GM12878 (cell line): ENCODE data around the gene THBS3. TPM values are rescaled to one million over a fixed set of nuclear protein-coding genes. Genes with fewer than 3 reads are reported as not detected.

Experiments
- CBFB ChIP-seq: IDR thresholded peaks from 2 replicates; pipeline ENCODE4 v1.6.1; 2016; ENCODE audit warnings: antibody characterized with exemption, low read depth
- CREM ChIP-seq: IDR thresholded peaks from 2 replicates; pipeline ENCODE4 v1.6.1; 2014; ENCODE audit warnings: antibody characterized with exemption, low read depth
- ETV6 ChIP-seq, 2 experiments: fragments of 450-650 bp in 1 of 2; IDR thresholded peaks in 1 of 2; conservative IDR thresholded peaks in 1 of 2; 2 replicates each; pipeline ENCODE4 v1.6.1; 2014; ENCODE audit warnings: antibody characterized with exemption in 1 of 2, borderline replicate concordance in 1 of 2, low read depth in 1 of 2, mild to moderate bottlenecking in 1 of 2, moderate library complexity in 1 of 2
- FOXK2 ChIP-seq: fragments of 450-650 bp; IDR thresholded peaks from 2 replicates; pipeline ENCODE4 v1.6.1; 2017; ENCODE audit warnings: mild to moderate bottlenecking, moderate library complexity
- HDAC6 ChIP-seq: fragments of 200-600 bp; sonication (generic); IDR thresholded peaks from one replicate; pipeline ENCODE4 v1.8.0; 2017; ENCODE audit warnings: antibody characterized with exemption; ENCODE audit not compliant: unreplicated experiment
- HDGF ChIP-seq: fragments of 450-650 bp; IDR thresholded peaks from 2 replicates; pipeline ENCODE4 v1.6.1; 2016; ENCODE audit warnings: antibody characterized with exemption
- KDM1A ChIP-seq: fragments of 200-600 bp; sonication (generic); IDR thresholded peaks from 2 replicates; pipeline ENCODE4 v1.6.1; 2016; ENCODE audit warnings: borderline replicate concordance
- NR2F1 ChIP-seq: fragments of 450-650 bp; conservative IDR thresholded peaks from 2 replicates; pipeline ENCODE4 v1.6.1; 2017; ENCODE audit warnings: mild to moderate bottlenecking
- POLR2AphosphoS2 ChIP-seq: IDR thresholded peaks from 2 replicates; pipeline ENCODE4 v1.6.1; 2011; ENCODE audit warnings: low read depth, mild to moderate bottlenecking, low read length, improper control_type of control experiment, moderate library complexity
- SIX5 ChIP-seq: IDR thresholded peaks from 2 replicates; pipeline ENCODE4 v1.6.1; 2011; ENCODE audit warnings: mild to moderate bottlenecking, low read depth, low read length, moderate library complexity; ENCODE audit not compliant: severe bottlenecking
- SUPT20H ChIP-seq: IDR thresholded peaks from 2 replicates; pipeline ENCODE4 v1.6.1; 2011; ENCODE audit warnings: low read depth, mild to moderate bottlenecking, low read length, moderate library complexity, borderline replicate concordance; ENCODE audit not compliant: control insufficient read depth
- TCF3 ChIP-seq: IDR thresholded peaks from 2 replicates; pipeline ENCODE4 v1.6.1; 2012; ENCODE audit warnings: low read depth, mild to moderate bottlenecking, low read length, borderline replicate concordance; ENCODE audit not compliant: insufficient read depth
- WRNIP1 ChIP-seq: IDR thresholded peaks from 2 replicates; pipeline ENCODE4 v1.6.1; 2011; ENCODE audit warnings: low read depth, low read length, improper control_type of control experiment, borderline replicate concordance
- ZNF274 ChIP-seq: IDR thresholded peaks from one replicate; pipeline ENCODE4 v1.8.0; 2011; ENCODE audit not compliant: insufficient read length, insufficient read depth
- polyA plus RNA-seq, 11 experiments: library from polyadenylated mRNA; depleted of rRNA in 4 of 11; unstranded in 6 of 11; stranded (reverse) in 5 of 11; fragments of >200 nt; fragmentation: Nextera tagmentation in 4 of 11; fragmentation: Illumina TruSeq in 1 of 11; extraction: Ambion mirVana in 4 of 11; extraction: Trizol in 1 of 11; gene quantifications; 1 replicate in 1 of 11; 2 replicates in 10 of 11; pipeline versions ENCODE4 v1.2.1 to v1.2.3, GENCODE V29; 2011 to 2016; ENCODE audit warnings: inconsistent platforms in 2 of 11, missing spikeins in 2 of 11, low read depth in 1 of 11
- total RNA-seq, 4 experiments: library from RNA; depleted of rRNA in 3 of 4; stranded (reverse); fragments of >200 nt in 3 of 4; fragmentation: Illumina TruSeq in 1 of 4; extraction: Trizol in 1 of 4; gene quantifications; 2 replicates each; pipeline versions ENCODE4 v1.2.1 to v1.2.3, GENCODE V29; 2013 to 2021
- TF ChIP-seq, protein P1 (sequence below): fragments of 450-650 bp; formaldehyde crosslinking; IDR thresholded peaks from 2 replicates; pipeline ENCODE4 v1.4.0; 2022; ENCODE audit warnings: mild to moderate bottlenecking, moderate library complexity
- TF ChIP-seq, protein P2 (sequence below): IDR thresholded peaks from 2 replicates; pipeline ENCODE4 v1.6.1; 2012; ENCODE audit warnings: low read length, inconsistent platforms
- TF ChIP-seq, protein P3 (sequence below): fragments of 150-350 bp; IDR thresholded peaks from 2 replicates; pipeline ENCODE4 v1.6.1; 2014; ENCODE audit warnings: mild to moderate bottlenecking, low read depth, low read length
- TF ChIP-seq, protein P4 (sequence below): fragments of 450-650 bp; IDR thresholded peaks from 2 replicates; pipeline ENCODE4 v1.6.1; 2017; ENCODE audit warnings: mild to moderate bottlenecking, moderate library complexity

THBS3 gene
- total and polyA plus RNA-seq, 10 of the 15 experiments (the other 5 are each of a cell fraction or from before 2014, with no cell fraction given) = 0.66 to 3.6 (median 2.0) TPM

DNA sequence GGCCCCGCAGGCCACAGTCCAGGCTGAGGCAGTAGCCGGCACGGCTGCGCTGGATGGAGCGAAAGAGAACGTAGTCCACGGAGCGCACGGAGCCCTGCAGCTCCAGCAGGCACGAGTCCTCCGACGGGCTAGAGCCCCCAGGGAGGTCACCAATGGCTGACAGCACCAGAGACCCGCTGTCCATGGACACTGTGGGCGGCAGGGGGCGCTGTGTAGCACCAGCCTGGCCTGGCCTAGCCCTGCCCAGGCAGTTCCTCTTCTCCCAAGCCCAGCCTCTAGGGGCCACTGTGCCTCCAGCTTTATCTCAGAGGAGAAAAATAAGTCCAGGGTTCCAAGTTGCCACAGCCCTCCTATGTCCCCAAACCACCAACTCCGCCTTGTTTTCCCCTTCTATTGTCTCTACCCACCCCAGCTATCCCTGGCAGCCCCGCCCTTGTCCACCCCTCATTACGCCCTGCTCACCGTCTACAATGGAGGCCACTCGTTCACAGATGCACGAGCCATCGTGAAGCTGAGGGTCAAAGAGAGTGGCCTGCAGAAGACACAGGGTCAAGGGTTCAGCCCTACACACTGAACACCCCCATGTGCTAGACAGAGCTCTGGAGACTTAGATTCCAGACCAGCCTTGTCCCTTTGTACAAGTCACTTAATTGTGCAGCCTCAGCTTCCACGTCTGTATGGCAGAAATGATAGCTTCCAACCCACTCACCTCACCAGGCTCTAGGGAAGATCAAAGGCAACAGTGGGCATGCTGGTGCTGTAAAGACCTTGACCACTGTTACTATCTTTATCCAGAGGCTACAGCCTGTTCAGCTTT lies 43.1 kb upstream of the THBS3 start (continued):
- TF ChIP-seq, protein P1, sequence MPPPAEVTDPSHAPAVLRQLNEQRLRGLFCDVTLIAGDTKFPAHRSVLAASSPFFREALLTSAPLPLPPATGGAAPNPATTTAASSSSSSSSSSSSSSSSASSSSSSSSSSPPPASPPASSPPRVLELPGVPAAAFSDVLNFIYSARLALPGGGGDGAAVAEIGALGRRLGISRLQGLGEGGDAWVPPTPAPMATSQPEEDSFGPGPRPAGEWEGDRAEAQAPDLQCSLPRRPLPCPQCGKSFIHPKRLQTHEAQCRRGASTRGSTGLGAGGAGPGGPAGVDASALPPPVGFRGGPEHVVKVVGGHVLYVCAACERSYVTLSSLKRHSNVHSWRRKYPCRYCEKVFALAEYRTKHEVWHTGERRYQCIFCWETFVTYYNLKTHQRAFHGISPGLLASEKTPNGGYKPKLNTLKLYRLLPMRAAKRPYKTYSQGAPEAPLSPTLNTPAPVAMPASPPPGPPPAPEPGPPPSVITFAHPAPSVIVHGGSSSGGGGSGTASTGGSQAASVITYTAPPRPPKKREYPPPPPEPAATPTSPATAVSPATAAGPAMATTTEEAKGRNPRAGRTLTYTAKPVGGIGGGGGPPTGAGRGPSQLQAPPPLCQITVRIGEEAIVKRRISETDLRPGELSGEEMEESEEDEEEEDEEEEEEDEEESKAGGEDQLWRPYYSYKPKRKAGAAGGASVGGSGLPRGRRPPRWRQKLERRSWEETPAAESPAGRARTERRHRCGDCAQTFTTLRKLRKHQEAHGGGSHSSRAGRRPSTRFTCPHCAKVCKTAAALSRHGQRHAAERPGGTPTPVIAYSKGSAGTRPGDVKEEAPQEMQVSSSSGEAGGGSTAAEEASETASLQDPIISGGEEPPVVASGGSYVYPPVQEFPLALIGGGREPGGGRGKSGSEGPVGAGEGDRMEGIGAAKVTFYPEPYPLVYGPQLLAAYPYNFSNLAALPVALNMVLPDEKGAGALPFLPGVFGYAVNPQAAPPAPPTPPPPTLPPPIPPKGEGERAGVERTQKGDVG (CRISPR knock-in tag) = no peak
- TF ChIP-seq, protein P2, sequence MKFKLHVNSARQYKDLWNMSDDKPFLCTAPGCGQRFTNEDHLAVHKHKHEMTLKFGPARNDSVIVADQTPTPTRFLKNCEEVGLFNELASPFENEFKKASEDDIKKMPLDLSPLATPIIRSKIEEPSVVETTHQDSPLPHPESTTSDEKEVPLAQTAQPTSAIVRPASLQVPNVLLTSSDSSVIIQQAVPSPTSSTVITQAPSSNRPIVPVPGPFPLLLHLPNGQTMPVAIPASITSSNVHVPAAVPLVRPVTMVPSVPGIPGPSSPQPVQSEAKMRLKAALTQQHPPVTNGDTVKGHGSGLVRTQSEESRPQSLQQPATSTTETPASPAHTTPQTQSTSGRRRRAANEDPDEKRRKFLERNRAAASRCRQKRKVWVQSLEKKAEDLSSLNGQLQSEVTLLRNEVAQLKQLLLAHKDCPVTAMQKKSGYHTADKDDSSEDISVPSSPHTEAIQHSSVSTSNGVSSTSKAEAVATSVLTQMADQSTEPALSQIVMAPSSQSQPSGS = no peak
- TF ChIP-seq HDAC6 (no peak), POLR2AphosphoS2 (peak; percentile 71; the same call in 1 of the 2 replicates), NR2F1 (peak; percentile 73), CREM (0 out of 2 replicates have a peak, but pooled peaks have one; percentile 20), ETV6 (conservative IDR thresholded peaks at IDR 0.05 in 1 of 2, IDR thresholded peaks at IDR 0.05 in 1 of 2; ENCODE audit: borderline replicate concordance in 1 of 2, low read depth in 1 of 2) (no peak), TCF3 (no peak), HDGF (0 out of 2 replicates have a peak, but pooled peaks have one; percentile 62), ZNF274 (no peak), WRNIP1 (no peak), CBFB (peak; percentile 56; the same call in 1 of the 2 replicates), FOXK2 (no peak), SIX5 (no peak), SUPT20H (no peak), KDM1A (no peak)
- TF ChIP-seq, protein P3, sequence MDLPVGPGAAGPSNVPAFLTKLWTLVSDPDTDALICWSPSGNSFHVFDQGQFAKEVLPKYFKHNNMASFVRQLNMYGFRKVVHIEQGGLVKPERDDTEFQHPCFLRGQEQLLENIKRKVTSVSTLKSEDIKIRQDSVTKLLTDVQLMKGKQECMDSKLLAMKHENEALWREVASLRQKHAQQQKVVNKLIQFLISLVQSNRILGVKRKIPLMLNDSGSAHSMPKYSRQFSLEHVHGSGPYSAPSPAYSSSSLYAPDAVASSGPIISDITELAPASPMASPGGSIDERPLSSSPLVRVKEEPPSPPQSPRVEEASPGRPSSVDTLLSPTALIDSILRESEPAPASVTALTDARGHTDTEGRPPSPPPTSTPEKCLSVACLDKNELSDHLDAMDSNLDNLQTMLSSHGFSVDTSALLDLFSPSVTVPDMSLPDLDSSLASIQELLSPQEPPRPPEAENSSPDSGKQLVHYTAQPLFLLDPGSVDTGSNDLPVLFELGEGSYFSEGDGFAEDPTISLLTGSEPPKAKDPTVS = no peak
- TF ChIP-seq, protein P4, sequence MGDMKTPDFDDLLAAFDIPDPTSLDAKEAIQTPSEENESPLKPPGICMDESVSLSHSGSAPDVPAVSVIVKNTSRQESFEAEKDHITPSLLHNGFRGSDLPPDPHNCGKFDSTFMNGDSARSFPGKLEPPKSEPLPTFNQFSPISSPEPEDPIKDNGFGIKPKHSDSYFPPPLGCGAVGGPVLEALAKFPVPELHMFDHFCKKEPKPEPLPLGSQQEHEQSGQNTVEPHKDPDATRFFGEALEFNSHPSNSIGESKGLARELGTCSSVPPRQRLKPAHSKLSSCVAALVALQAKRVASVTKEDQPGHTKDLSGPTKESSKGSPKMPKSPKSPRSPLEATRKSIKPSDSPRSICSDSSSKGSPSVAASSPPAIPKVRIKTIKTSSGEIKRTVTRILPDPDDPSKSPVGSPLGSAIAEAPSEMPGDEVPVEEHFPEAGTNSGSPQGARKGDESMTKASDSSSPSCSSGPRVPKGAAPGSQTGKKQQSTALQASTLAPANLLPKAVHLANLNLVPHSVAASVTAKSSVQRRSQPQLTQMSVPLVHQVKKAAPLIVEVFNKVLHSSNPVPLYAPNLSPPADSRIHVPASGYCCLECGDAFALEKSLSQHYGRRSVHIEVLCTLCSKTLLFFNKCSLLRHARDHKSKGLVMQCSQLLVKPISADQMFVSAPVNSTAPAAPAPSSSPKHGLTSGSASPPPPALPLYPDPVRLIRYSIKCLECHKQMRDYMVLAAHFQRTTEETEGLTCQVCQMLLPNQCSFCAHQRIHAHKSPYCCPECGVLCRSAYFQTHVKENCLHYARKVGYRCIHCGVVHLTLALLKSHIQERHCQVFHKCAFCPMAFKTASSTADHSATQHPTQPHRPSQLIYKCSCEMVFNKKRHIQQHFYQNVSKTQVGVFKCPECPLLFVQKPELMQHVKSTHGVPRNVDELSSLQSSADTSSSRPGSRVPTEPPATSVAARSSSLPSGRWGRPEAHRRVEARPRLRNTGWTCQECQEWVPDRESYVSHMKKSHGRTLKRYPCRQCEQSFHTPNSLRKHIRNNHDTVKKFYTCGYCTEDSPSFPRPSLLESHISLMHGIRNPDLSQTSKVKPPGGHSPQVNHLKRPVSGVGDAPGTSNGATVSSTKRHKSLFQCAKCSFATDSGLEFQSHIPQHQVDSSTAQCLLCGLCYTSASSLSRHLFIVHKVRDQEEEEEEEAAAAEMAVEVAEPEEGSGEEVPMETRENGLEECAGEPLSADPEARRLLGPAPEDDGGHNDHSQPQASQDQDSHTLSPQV = peak; percentile 94; the same call in 1 of the 2 replicates
